Measurements from ENCODE around the gene CCDC15.
"Not testable (repeated sequence)": the region's sequence is repeated elsewhere in the genome, so short reads cannot be mapped to it uniquely, and the experiment has no call there.

CCDC15 gene

GRCh38 chr11:125083312-125084056 lies 129.5 kb downstream of the CCDC15 start:
- DNase-seq = no peak

- DNase-seq = no peak
These were observed 130.0 kb downstream of the CCDC15 start for GRCh38 chr11:125084057-125084416.

GRCh38 chr11:125084761-125085231 lies 130.8 kb downstream of the CCDC15 start:
- no peak for DNase-seq

GRCh38 chr11:125085301-125086081 lies 131.5 kb downstream of the CCDC15 start:
- DNase-seq = no peak

GRCh38 chr11:125086633-125087296 lies 132.8 kb downstream of the CCDC15 start:
- no peak for DNase-seq

- DNase-seq = no peak
These were observed 134.1 kb downstream of the CCDC15 start for GRCh38 chr11:125088123-125088522.

- DNase-seq = no peak
These were observed 134.8 kb downstream of the CCDC15 start for GRCh38 chr11:125088576-125089455.

GRCh38 chr11:125089481-125089880 lies 135.5 kb downstream of the CCDC15 start:
- DNase-seq = not testable (repeated sequence)

- not testable (repeated sequence) for DNase-seq
These were observed 136.1 kb downstream of the CCDC15 start for GRCh38 chr11:125090151-125090550.

GRCh38 chr11:125090816-125091215 lies 136.8 kb downstream of the CCDC15 start:
- no peak for DNase-seq
